Measurements from ENCODE around the gene KCNK5.

The KCNK5 gene

GRCh38 chr6:39144481-39145173 lies 84.6 kb downstream of the KCNK5 start:
- no peak overlapping the region for H2AFZ ChIP-seq (ENCODE audit: low read depth, low read length, severe bottlenecking)

DNA sequence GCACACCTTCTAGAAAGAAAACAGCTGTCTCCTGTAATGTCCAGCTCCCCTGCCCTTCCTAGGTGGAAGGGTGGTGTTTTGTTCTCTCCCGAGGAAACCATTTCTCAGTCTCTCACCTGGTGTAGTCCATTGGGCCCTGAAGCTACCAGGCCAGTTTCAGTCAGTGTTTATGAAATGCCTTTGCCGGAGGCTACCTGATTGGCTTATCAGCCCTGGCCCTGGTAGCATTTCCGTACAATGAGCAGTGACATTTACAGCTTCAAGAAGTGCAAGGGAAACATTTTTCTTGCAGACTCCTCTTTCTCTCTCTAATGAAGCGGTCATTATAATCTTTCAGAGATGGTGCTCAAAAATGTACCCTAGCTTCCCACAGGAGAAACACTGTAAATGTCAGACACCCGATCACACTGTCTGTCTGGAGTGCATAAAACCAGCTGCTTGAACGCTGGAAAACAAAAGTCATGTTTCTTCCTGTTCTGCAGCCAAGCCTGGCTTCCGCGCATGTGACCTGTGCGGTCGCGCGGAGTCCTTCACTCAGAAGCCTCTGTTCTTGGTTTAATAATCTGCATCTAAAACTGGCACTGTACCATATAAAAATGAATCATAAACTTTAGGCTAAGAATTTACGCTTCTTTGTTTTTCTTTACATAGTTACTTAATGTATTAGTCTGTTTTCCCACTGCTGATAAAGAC lies 85.9 kb downstream of the KCNK5 start:
- Histone ChIP-seq H3K79me2 (ENCODE audit: insufficient read depth, low read length) (no peaks in the 10 kb centered on the region), H3F3A (ENCODE audit: insufficient read depth) (no peaks in the 10 kb centered on the region), H3K9me2 (replicated peaks; ENCODE audit: insufficient read depth, low read length) (no peaks in the 10 kb centered on the region), H4K20me1 (ENCODE audit: low read depth, low read length) (no peaks in the 10 kb centered on the region), H3K27ac (ENCODE audit: low read depth, low read length) (no peak overlapping the region), H3K9me3 (ENCODE audit: insufficient read depth, low read length) (no peaks in the 10 kb centered on the region), H3K4me2 (ENCODE audit: low read depth, low read length, poor library complexity, severe bottlenecking) (no peak overlapping the region), H3K27me3 (ENCODE audit: low read length) (no peaks in the 10 kb centered on the region), H3K9ac (ENCODE audit: low read length) (no peak overlapping the region), H3K4me3 (ENCODE audit: insufficient read depth, low read length, poor library complexity, severe bottlenecking) (no peak overlapping the region), H3K36me3 (ENCODE audit: low read length) (no peaks in the 10 kb centered on the region), H2AFZ (ENCODE audit: low read depth, low read length, severe bottlenecking) (no peak overlapping the region)
- TF ChIP-seq CTCF (IDR thresholded peaks at IDR 0.05; ENCODE audit: insufficient read depth, low read length, poor library complexity, severe bottlenecking) (no peak), EZH2phosphoT487 (conservative IDR thresholded peaks at IDR 0.05; ENCODE audit: low read length) (no peak)

More at GRCh38 chr6:39144481-39145173, 84.6 kb downstream of the KCNK5 start:
- no peaks in the 10 kb centered on the region for H3K9me2 ChIP-seq (replicated peaks; ENCODE audit: insufficient read depth, low read length)
- H3F3A ChIP-seq (ENCODE audit: insufficient read depth): no peaks in the 10 kb centered on the region
- no peak overlapping the region for H3K9ac ChIP-seq (ENCODE audit: low read length)
- no peaks in the 10 kb centered on the region for H3K79me2 ChIP-seq (ENCODE audit: insufficient read depth, low read length)
- H3K27me3 ChIP-seq (ENCODE audit: low read length): no peaks in the 10 kb centered on the region
- no peaks in the 10 kb centered on the region for H3K9me3 ChIP-seq (ENCODE audit: insufficient read depth, low read length)
- no peak overlapping the region for H3K27ac ChIP-seq (ENCODE audit: low read depth, low read length)
- no peak overlapping the region for H3K4me3 ChIP-seq (ENCODE audit: insufficient read depth, low read length, poor library complexity, severe bottlenecking)
- no peaks in the 10 kb centered on the region for H4K20me1 ChIP-seq (ENCODE audit: low read depth, low read length)
- H3K4me2 ChIP-seq (ENCODE audit: low read depth, low read length, poor library complexity, severe bottlenecking): no peak overlapping the region
- H3K36me3 ChIP-seq (ENCODE audit: low read length): no peaks in the 10 kb centered on the region
- TF ChIP-seq CTCF (IDR thresholded peaks at IDR 0.05; ENCODE audit: insufficient read depth, low read length, poor library complexity, severe bottlenecking): no peak

DNA sequence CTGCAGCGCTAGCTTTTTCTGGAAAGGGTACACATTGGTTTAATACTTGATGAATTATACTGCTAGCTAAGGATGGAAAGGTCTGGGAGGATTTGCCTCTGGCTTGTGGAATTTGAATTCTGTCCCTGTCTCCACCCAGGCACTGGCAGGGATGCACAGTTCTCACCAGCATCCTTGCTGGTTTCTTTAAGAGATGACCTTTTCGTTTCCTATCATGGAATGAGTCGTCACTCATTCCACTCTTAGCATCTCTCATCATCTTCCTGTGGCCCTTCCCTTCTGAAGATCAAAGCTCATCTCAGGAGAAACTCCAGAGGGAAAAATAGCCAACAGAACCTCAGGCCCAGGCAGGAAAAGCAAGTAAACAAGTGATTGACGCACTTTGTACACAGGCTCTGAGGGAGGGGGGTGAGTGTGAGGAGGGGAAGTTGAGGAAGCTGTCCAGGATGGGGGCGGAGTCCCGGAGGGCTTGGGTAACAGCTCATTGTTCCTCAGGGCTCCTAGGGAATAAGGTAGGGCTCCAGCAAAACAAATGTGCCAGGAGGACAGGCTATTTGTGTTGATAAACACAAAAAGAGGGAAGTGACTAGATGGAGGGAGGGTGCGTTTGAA lies 88.6 kb downstream of the KCNK5 start:
- TF ChIP-seq CTCF (IDR thresholded peaks at IDR 0.05; ENCODE audit: insufficient read depth, low read length, poor library complexity, severe bottlenecking): no peak
- TF ChIP-seq EZH2phosphoT487 (conservative IDR thresholded peaks at IDR 0.05; ENCODE audit: low read length): no peak
- H4K20me1 ChIP-seq (ENCODE audit: low read depth, low read length): no peaks in the 10 kb centered on the region
- no peak overlapping the region for H3K9ac ChIP-seq (ENCODE audit: low read length)
- H2AFZ ChIP-seq (ENCODE audit: low read depth, low read length, severe bottlenecking): no peak overlapping the region
- no peaks in the 10 kb centered on the region for H3K27me3 ChIP-seq (ENCODE audit: low read length)
- no peak overlapping the region for H3K4me2 ChIP-seq (ENCODE audit: low read depth, low read length, poor library complexity, severe bottlenecking)
- no peaks in the 10 kb centered on the region for H3K79me2 ChIP-seq (ENCODE audit: insufficient read depth, low read length)
- no peaks in the 10 kb centered on the region for H3F3A ChIP-seq (ENCODE audit: insufficient read depth)
- no peaks in the 10 kb centered on the region for H3K9me2 ChIP-seq (replicated peaks; ENCODE audit: insufficient read depth, low read length)
- no peaks in the 10 kb centered on the region for H3K36me3 ChIP-seq (ENCODE audit: low read length)
- H3K9me3 ChIP-seq (ENCODE audit: insufficient read depth, low read length): no peaks in the 10 kb centered on the region
- H3K27ac ChIP-seq (ENCODE audit: low read depth, low read length): no peak overlapping the region
- H3K4me3 ChIP-seq (ENCODE audit: insufficient read depth, low read length, poor library complexity, severe bottlenecking): no peak overlapping the region
